A549 treated with Mapracorat at 1 μM for 4 hours (cell line): Measurements from ENCODE around the gene TCF7L1. TPM values are rescaled to one million over a fixed set of nuclear protein-coding genes. Genes with fewer than 3 reads are reported as not detected.

Experiments
- total RNA-seq: library from RNA; stranded (reverse); fragments of 200-300 nt; extraction: Qiagen RNA extraction; gene quantifications from 5 replicates; pipeline ENCODE4 v1.2.3, GENCODE V29; 2022

The TCF7L1 gene, protein sequence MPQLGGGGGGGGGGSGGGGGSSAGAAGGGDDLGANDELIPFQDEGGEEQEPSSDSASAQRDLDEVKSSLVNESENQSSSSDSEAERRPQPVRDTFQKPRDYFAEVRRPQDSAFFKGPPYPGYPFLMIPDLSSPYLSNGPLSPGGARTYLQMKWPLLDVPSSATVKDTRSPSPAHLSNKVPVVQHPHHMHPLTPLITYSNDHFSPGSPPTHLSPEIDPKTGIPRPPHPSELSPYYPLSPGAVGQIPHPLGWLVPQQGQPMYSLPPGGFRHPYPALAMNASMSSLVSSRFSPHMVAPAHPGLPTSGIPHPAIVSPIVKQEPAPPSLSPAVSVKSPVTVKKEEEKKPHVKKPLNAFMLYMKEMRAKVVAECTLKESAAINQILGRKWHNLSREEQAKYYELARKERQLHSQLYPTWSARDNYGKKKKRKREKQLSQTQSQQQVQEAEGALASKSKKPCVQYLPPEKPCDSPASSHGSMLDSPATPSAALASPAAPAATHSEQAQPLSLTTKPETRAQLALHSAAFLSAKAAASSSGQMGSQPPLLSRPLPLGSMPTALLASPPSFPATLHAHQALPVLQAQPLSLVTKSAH
- 7.8 to 10.4 TPM (median 9.9 TPM) in 5 replicates for total RNA-seq

GRCh38 chr2:85132834-85133637 is at the start of gene TCF7L1:
TCF7L1 (plus strand) TSS chr2:85133392; CDS start chr2:85133685, 293 bp downstream.

DNA sequence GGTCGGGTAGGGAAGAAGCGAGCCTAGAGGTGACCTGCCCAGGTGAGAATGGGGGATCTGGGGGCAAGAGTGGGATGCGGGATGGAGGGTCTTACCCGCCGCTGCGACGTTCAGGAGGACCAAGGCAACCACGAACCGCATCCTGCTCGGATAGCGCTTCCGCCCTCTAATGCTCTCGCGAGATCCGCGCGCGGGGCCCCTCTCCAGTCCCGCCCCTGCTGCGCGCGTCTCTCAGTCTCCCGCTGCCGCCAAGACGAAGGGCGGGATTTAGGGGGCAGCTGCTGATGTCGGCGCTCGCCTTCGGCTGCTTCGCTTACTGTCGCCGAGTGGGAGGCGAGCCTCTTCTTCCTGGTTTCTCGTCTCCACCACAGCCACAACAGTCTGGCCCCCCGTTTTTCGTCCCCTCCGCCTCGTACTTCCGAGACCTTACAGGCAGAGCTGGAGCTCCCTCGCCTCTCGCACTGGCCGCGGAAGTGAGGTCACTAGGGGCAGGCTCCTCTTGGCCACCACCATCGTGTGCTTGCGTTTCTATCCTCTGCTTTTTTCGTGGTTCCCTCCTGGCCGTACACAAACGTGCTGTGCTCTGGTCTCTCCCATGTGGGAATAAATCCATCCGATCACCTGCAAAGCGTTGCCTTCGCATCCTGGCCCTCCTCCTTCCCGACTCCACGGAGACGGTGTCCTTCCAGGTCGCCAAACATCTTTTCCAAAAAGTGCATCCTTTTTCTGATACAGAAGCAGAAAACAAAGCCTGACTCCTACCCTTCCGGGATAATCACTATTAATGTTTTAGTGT is 194.8 kb downstream of the TCF7L1 start, which contains the start of gene TGOLN2:
Gene TGOLN2 (minus strand): TSS at position 168 of the 796 bp plus-strand sequence. CDS start 27 bp downstream, at position 141.

GRCh38 chr2:85354286-85355072 is 221.3 kb downstream of the TCF7L1 start, which contains the start of the genes ELMOD3 and RETSAT:
ELMOD3 (plus strand) TSS chr2:85354769; CDS start chr2:85357199, 2,430 bp downstream.
RETSAT (minus strand) TSS chr2:85354528; CDS start chr2:85354507, 21 bp downstream.

Other genes starting within 250 kb of the TCF7L1 start
- gene TMSB10, start 227.7 kb upstream of the TCF7L1 start, total RNA-seq, result 9,237 to 10,710 TPM (median 10,051 TPM) in 5 replicates
- gene KCMF1, start 162.2 kb upstream of the TCF7L1 start, total RNA-seq, result 110 to 124 TPM (median 113 TPM) in 5 replicates
- gene TGOLN2, start 194.6 kb downstream of the TCF7L1 start, total RNA-seq, result 84.0 to 106 TPM (median 100 TPM) in 5 replicates
- gene RETSAT, start 221.1 kb downstream of the TCF7L1 start, total RNA-seq, result 51.9 to 58.7 TPM (median 54.9 TPM) in 5 replicates
- gene ELMOD3, start 221.4 kb downstream of the TCF7L1 start, total RNA-seq, result 9.8 to 12.7 TPM (median 11.2 TPM) in 5 replicates